PC-3 (cell line): ENCODE results near the gene PEX14. TPM values are rescaled to one million over a fixed set of nuclear protein-coding genes. Genes with fewer than 3 reads are reported as not detected.

Source experiments
- ATAC-seq: fragments of 200-7000 bp; cut with Tn5 transposase; 2 replicates; pipeline ENCODE4 v1.9.1; 2020; ENCODE audit warnings: mild to moderate bottlenecking, moderate library complexity
- BruUV-seq: library from RNA; stranded (reverse); fragments of 400-500 nt; replicated peaks from 2 replicates; lab custom pipeline; 2021; lab: Mats Ljungman, UMichigan
- CTCF ChIA-PET: fragments of 300-600 bp; sonication (Branson Sonifier 250); formaldehyde crosslinking; loops from one replicate; lab custom pipeline; 2022; ENCODE audit warnings: antibody characterized with exemption; lab: Charles Lee
- POLR2A ChIA-PET: fragments of 300-600 bp; sonication (Branson Sonifier 250); formaldehyde crosslinking; loops from one replicate; lab custom pipeline; 2022; ENCODE audit warnings: antibody characterized with exemption; ENCODE audit not compliant: unreplicated experiment; lab: Charles Lee
- DNase-seq: peaks from one replicate; pipeline ENCODE4 v3.0.0-alpha.2; 2015
- H2AFZ ChIP-seq: fragments of 300-600 bp; sonication (generic); 2 replicates; pipeline ENCODE4 v1.6.0; 2016; ENCODE audit warnings: antibody characterized with exemption, low read length
- H3F3A ChIP-seq: fragments of 300-600 bp; sonication (generic); one replicate; pipeline ENCODE4 v1.6.0; 2017; ENCODE audit warnings: antibody characterized with exemption, low read length, control low read depth, mild to moderate bottlenecking; ENCODE audit not compliant: unreplicated experiment
- H3K27ac ChIP-seq: fragments of 300-600 bp; sonication (generic); 2 replicates; pipeline ENCODE4 v1.5.1; 2016; ENCODE audit warnings: mild to moderate bottlenecking, low read length
- H3K27me3 ChIP-seq: fragments of 300-600 bp; sonication (generic); 2 replicates; pipeline ENCODE4 v1.6.1; 2016; ENCODE audit warnings: low read length, mixed read lengths
- H3K36me3 ChIP-seq: fragments of 300-600 bp; sonication (generic); 2 replicates; pipeline ENCODE4 v1.6.1; 2016; ENCODE audit warnings: low read depth, mixed run types, low read length, mixed read lengths
- H3K4me1 ChIP-seq: fragments of 300-600 bp; sonication (generic); 2 replicates; pipeline ENCODE4 v1.5.1; 2016; ENCODE audit warnings: low read length; ENCODE audit not compliant: insufficient read depth
- H3K4me2 ChIP-seq: fragments of 300-600 bp; sonication (generic); 2 replicates; pipeline ENCODE4 v1.6.0; 2016; ENCODE audit warnings: low read length
- H3K4me3 ChIP-seq: fragments of 300-600 bp; sonication (generic); 2 replicates; pipeline ENCODE4 v1.5.1; 2016; ENCODE audit warnings: mild to moderate bottlenecking, low read length, mixed read lengths
- H3K79me2 ChIP-seq: fragments of 300-600 bp; sonication (generic); 2 replicates; pipeline ENCODE4 v1.6.1; 2017; ENCODE audit warnings: low read length, mixed read lengths
- H3K9ac ChIP-seq: fragments of 300-600 bp; sonication (generic); 2 replicates; pipeline ENCODE4 v1.6.0; 2016; ENCODE audit warnings: mild to moderate bottlenecking, low read length
- H3K9me2 ChIP-seq: fragments of 300-600 bp; sonication (generic); replicated peaks from 2 replicates; pipeline ENCODE4 v1.6.1; 2016; ENCODE audit warnings: mixed run types, low read length, mixed read lengths
- H3K9me3 ChIP-seq: fragments of 300-600 bp; sonication (generic); 2 replicates; pipeline ENCODE4 v1.6.1; 2016; ENCODE audit warnings: low read length, mixed read lengths
- H4K20me1 ChIP-seq: fragments of 300-600 bp; sonication (generic); 2 replicates; pipeline ENCODE4 v1.6.1; 2016; ENCODE audit warnings: low read length, mixed read lengths
- EZH2 ChIP-seq: fragments of 300-600 bp; sonication (generic); IDR thresholded peaks from one replicate; pipeline ENCODE4 v1.6.1; 2017; ENCODE audit warnings: antibody characterized with exemption, mild to moderate bottlenecking, low read length; ENCODE audit not compliant: unreplicated experiment
- EZH2phosphoT487 ChIP-seq: fragments of 300-600 bp; sonication (generic); IDR thresholded peaks from 2 replicates; pipeline ENCODE4 v1.6.1; 2018; ENCODE audit warnings: mild to moderate bottlenecking, antibody characterized with exemption, low read length, borderline replicate concordance
- intact Hi-C: fragments of 100-400 bp; cut with micrococcal nuclease; formaldehyde crosslinking; loops from 2 replicates; pipeline ENCODE4 v1.9.0; 2023
- total RNA-seq: library from RNA; depleted of rRNA; stranded (reverse); fragments of >200 nt; gene quantifications from 2 replicates; pipeline ENCODE4 v1.2.3, GENCODE V29; 2014
- TF ChIP-seq, protein P1 (sequence below): fragments of 300-600 bp; sonication (generic); conservative IDR thresholded peaks from 2 replicates; pipeline ENCODE4 v1.5.1; 2017; ENCODE audit warnings: antibody characterized with exemption, low read depth, mild to moderate bottlenecking, low read length

PEX14 gene
- total RNA-seq, 1 experiment from 2014 or later, result 24.9 TPM

DNA sequence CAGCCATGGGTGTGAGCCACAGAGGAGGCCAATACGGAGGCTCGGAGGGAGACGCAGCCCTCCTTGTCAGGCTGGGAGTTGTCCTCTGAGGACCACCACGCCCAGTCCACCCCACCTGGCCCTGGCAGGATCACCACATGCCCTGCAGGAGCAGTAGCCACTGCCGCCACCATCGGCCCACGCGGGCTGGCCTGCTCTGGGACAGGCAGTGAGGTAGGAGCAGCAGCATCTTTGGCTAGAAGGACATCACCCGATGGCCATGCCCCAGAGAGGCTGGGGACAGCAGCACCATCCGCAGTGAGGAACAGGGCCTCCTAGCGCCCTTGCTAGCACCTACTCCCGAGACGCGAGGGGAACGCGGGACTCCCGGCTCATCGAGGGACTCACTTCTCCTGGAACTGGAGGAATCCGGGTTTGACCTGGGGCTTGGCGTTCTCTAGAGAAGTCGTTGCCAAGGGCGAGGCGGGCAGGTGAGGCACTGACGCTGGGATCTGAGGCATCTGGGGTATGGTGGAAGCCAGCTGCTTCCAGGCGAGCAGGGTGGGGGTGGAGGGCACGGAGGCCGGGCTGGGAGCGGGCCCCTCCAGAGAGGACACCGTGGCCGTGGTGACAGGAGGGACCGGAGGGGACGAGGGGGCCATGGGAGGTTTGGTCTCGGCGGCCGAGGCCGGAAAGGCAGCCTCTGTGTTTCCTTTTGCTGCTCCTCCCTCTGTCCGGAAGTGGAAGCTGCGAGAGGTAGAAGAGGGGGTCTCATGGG lies 172.8 kb downstream of the PEX14 start:
- CTCF ChIA-PET, result no interaction called here

DNA sequence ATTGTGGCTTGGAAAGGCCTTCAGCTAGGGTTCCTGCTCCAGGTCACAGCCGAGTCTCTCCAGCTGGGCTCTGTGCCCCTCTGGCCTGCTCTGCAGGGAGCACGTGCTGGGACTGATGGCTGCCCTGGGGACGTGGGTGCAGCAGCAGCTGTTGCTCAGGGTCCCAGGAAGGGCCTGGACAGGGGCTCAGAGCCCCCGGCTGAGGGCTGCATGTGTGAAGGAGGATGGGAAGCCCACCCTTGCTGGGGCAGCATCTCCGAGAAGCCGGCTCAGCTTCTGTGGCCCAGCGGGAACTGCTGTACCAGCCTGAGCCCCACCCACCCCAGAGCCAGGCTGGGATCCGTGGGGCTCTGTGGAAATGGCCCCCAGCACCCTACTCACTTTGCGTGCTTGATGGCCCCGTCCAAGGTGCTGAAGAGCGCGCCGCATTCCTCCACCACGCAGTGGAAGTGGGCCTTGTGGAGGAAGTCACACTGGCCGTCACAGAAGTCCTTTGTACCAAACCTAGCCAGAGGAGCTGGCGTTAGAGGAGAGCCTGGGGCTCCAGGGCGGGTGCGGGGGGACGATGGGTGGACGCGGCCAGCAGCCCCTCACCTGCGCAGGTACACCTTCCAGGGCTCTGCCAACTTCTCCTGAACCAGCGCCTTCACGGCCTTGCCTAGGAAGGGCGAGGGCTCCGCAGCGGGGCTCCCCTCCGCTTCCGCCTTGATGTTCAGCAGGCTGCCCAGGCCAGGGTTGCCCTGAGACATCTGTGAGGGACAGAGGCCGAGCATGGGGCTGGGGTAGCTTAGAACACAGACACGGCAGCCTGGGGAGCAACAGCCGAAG lies 174.2 kb downstream of the PEX14 start:
- ATAC-seq, result no peak

More for the DNA sequence above, 172.8 kb downstream of the PEX14 start:
- Histone ChIP-seq H4K20me1 (no peaks in the 10 kb centered on the region), H3K27me3 (no peaks in the 10 kb centered on the region), H3K4me1 (no peaks in the 10 kb centered on the region), H3K4me3 (no peak overlapping the region), H3K79me2 (no peaks in the 10 kb centered on the region), H2AFZ (no peak overlapping the region), H3F3A (no peaks in the 10 kb centered on the region), H3K9me2 (no peaks in the 10 kb centered on the region), H3K9ac (no peak overlapping the region), H3K4me2 (no peak overlapping the region), H3K27ac (no peak overlapping the region), H3K36me3 (no peaks in the 10 kb centered on the region), H3K9me3 (no peaks in the 10 kb centered on the region)
- DNase-seq (no peak), ATAC-seq (no peak)
- POLR2A ChIA-PET, result no interaction called here
- no TSS peak for BruUV-seq
- TF ChIP-seq EZH2phosphoT487 (no peak), EZH2 (no peak)
- TF ChIP-seq, protein P1, sequence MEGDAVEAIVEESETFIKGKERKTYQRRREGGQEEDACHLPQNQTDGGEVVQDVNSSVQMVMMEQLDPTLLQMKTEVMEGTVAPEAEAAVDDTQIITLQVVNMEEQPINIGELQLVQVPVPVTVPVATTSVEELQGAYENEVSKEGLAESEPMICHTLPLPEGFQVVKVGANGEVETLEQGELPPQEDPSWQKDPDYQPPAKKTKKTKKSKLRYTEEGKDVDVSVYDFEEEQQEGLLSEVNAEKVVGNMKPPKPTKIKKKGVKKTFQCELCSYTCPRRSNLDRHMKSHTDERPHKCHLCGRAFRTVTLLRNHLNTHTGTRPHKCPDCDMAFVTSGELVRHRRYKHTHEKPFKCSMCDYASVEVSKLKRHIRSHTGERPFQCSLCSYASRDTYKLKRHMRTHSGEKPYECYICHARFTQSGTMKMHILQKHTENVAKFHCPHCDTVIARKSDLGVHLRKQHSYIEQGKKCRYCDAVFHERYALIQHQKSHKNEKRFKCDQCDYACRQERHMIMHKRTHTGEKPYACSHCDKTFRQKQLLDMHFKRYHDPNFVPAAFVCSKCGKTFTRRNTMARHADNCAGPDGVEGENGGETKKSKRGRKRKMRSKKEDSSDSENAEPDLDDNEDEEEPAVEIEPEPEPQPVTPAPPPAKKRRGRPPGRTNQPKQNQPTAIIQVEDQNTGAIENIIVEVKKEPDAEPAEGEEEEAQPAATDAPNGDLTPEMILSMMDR, result no peak
- intact Hi-C loops, result no loop called here

More for the DNA sequence above, 174.2 kb downstream of the PEX14 start:
- H3K4me3 ChIP-seq, result no peak overlapping the region
- no peak overlapping the region for H2AFZ ChIP-seq
- no peaks in the 10 kb centered on the region for H3K79me2 ChIP-seq
- H3K9ac ChIP-seq, result no peak overlapping the region
- ChIA-PET CTCF (no interaction called here), POLR2A (no interaction called here)
- H4K20me1 ChIP-seq, result no peaks in the 10 kb centered on the region
- intact Hi-C loops, result no loop called here
- no peak for DNase-seq
- H3K4me1 ChIP-seq, result no peaks in the 10 kb centered on the region
- TF ChIP-seq, protein P1, result no peak
- TF ChIP-seq EZH2phosphoT487, result no peak
- no peak for TF ChIP-seq EZH2
- H3F3A ChIP-seq, result no peaks in the 10 kb centered on the region
- no peak overlapping the region for H3K4me2 ChIP-seq
- no peak overlapping the region for H3K27ac ChIP-seq
- BruUV-seq, result no TSS peak
- no peaks in the 10 kb centered on the region for H3K36me3 ChIP-seq
- H3K9me3 ChIP-seq, result no peaks in the 10 kb centered on the region
- H3K9me2 ChIP-seq, result no peaks in the 10 kb centered on the region
- no peaks in the 10 kb centered on the region for H3K27me3 ChIP-seq
